Tibial artery (tissue), 4 donors: Measurements from ENCODE around the gene POLK.

ENCODE experiments used
- DNase-seq, 2 donors: peaks; one replicate each; pipeline ENCODE4 v3.0.0-alpha.2; 2019
- H3K27ac ChIP-seq, 2 donors: fragments of 200-600 bp; sonication (generic) in 1 of 2; 1 replicate in 1 of 2; 2 replicates in 1 of 2; pipeline ENCODE4 v1.5.1; 2018 to 2019; ENCODE audit warnings: mild to moderate bottlenecking in 1 of 2
- H3K27me3 ChIP-seq, 2 donors: fragments of 200-600 bp; sonication (generic) in 1 of 2; one replicate each; pipeline versions ENCODE4 v1.5.1 to v1.6.0; 2016 to 2019
- H3K36me3 ChIP-seq, 3 donors: fragments of 200-600 bp; sonication (generic) in 2 of 3; one replicate each; pipeline ENCODE4 v1.5.1; 2016 to 2019; ENCODE audit warnings: mild to moderate bottlenecking in 2 of 3
- H3K4me1 ChIP-seq, 4 donors: fragments of 200-600 bp; sonication (generic) in 2 of 4; 1 replicate in 3 of 4; 2 replicates in 1 of 4; pipeline ENCODE4 v1.5.1; 2016 to 2019
- H3K4me3 ChIP-seq, 2 donors: fragments of 200-600 bp; sonication (generic) in 1 of 2; 1 replicate in 1 of 2; 2 replicates in 1 of 2; pipeline ENCODE4 v1.5.1; 2018 to 2019; ENCODE audit warnings: mild to moderate bottlenecking in 2 of 2
- H3K9me3 ChIP-seq, 3 donors: fragments of 200-600 bp; sonication (generic) in 1 of 3; one replicate each; pipeline ENCODE4 v1.5.1; 2016 to 2019
- intact Hi-C: fragments of 100-400 bp; cut with DNase I; formaldehyde crosslinking; loops from one replicate; pipeline ENCODE4 v1.15.0; 2023; ENCODE audit warnings: low total_unique reads
- TF ChIP-seq, protein P1 (sequence below), 2 experiments: fragments of 200-600 bp in 1 of 2; fragments of 450-650 bp in 1 of 2; IDR thresholded peaks; one replicate each; pipeline ENCODE4 v1.5.1; 2017 to 2019; ENCODE audit warnings: antibody characterized with exemption in 2 of 2, mild to moderate bottlenecking in 1 of 2, moderate library complexity in 1 of 2

Gene POLK

DNA sequence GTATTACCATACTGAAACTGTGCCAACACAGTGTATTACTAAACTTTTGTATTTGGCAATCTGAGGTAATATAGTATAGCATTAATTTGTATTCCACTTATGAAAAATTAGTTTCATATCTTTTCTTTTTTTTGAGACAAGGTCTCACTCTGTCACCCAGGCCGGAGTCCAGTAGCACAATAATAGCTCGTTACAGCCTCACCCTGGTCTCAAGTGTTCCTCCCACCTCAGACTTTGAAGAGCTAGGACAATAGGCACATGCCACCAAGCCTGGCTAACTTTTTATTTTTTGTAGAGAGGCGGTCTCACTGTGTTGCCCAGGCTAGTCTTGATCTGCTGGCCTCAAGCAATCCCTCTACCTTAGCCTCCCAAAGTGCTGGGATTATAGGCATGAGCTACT lies 36.1 kb downstream of the POLK start:
- intact Hi-C loops: no loop called here
- DNase-seq: no peak
- H3K36me3 ChIP-seq: peaks cover 8 to 14% (median 8%) of the 10 kb centered on the region in 3 donors
- H3K9me3 ChIP-seq: no peaks in the 10 kb centered on the region
- no peaks in the 10 kb centered on the region for H3K4me1 ChIP-seq
- TF ChIP-seq, protein P1, sequence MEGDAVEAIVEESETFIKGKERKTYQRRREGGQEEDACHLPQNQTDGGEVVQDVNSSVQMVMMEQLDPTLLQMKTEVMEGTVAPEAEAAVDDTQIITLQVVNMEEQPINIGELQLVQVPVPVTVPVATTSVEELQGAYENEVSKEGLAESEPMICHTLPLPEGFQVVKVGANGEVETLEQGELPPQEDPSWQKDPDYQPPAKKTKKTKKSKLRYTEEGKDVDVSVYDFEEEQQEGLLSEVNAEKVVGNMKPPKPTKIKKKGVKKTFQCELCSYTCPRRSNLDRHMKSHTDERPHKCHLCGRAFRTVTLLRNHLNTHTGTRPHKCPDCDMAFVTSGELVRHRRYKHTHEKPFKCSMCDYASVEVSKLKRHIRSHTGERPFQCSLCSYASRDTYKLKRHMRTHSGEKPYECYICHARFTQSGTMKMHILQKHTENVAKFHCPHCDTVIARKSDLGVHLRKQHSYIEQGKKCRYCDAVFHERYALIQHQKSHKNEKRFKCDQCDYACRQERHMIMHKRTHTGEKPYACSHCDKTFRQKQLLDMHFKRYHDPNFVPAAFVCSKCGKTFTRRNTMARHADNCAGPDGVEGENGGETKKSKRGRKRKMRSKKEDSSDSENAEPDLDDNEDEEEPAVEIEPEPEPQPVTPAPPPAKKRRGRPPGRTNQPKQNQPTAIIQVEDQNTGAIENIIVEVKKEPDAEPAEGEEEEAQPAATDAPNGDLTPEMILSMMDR (IDR thresholded peaks at IDR 0.05): no peak
- no peak overlapping the region for H3K27ac ChIP-seq
- H3K4me3 ChIP-seq: no peak overlapping the region
- no peaks in the 10 kb centered on the region for H3K27me3 ChIP-seq

DNA sequence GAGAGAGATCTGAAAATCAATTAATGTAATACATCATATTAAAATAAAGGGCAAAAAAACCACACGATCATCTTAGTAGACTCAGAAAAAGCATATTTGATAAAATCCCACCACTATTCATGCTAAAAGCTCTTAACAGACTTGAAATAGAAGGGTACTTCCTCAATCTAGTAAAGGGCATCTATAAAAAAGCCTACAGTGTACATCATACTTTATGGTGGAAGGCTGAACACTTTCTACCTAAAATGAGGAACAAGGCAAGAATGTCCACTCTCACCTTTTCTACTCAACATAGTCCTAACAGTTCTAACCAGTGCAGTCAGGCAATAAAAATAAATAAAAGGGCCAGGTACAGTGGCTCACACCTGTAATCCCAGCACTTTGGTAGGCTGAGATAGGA lies 38.9 kb downstream of the POLK start:
- no peaks in the 10 kb centered on the region for H3K4me1 ChIP-seq
- intact Hi-C loops: no loop called here
- DNase-seq: no peak
- H3K36me3 ChIP-seq: peaks cover 24 to 29% (median 28%) of the 10 kb centered on the region in 3 donors
- no peaks in the 10 kb centered on the region for H3K27me3 ChIP-seq
- H3K9me3 ChIP-seq: no peaks in the 10 kb centered on the region
- H3K4me3 ChIP-seq: no peak overlapping the region
- TF ChIP-seq, protein P1 (IDR thresholded peaks at IDR 0.05): no peak
- no peak overlapping the region for H3K27ac ChIP-seq

DNA sequence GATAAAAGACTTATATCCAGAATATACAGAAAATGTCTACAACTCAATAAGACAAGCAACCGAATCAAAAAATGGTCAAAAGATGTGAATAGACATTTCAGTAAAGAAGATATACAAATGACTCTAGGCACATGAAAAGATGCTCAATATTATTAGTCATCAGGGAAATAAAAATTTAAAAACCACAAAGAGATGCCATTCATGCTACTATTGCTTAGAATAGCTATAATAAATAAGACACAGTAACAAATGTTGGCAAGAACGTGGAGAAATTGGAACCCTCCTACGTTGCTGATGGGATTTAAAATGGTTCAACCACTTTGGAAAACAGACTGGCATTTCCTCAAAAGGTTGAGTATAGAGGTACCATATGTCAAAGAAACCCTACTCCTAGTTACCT lies 39.8 kb downstream of the POLK start:
- Histone ChIP-seq H3K27ac (no peak overlapping the region), H3K4me3 (no peak overlapping the region), H3K4me1 (no peaks in the 10 kb centered on the region), H3K9me3 (no peaks in the 10 kb centered on the region), H3K36me3 (peaks cover 26 to 29% (median 28%) of the 10 kb centered on the region in 3 donors), H3K27me3 (no peaks in the 10 kb centered on the region)
- intact Hi-C loops: no loop called here
- TF ChIP-seq, protein P1 (IDR thresholded peaks at IDR 0.05): no peak
- DNase-seq: no peak

DNA sequence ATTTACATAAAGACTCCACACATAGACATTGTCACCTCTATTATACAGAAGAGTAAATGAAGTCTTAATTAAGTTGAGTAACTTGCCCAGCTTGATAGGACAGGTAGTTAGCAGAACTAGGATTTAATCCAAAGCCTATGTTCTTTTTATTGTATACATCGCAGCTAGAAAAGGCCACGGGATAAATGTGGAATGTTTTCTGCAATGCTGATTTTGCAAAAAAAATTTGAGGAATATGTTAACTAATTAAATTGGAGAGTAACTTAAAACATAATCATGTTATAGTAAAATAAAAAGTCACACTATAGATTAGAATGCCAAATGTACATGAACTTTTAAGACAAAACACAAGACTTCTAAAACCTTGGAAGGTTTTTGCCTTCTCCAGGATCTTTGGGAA lies 41.1 kb downstream of the POLK start:
- H3K36me3 ChIP-seq: peaks cover 26 to 40% (median 40%) of the 10 kb centered on the region in 3 donors

DNA sequence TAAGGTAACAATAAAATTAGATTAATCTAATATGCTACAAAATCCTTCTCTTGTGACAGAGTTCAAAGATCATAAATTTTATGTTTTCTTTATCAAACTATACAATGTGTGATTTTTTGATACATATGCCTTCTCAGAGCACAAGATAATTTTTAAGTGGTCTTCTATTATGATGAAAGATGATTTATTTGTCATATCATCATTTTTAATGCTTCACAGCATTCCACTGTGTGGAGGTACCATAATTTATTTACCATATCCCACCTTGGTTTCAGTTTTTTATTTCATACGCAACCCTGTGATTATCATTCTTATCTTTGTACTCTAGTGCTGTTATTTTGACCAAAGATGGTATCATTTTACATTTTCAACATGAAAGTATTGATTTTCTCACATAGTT lies 41.7 kb downstream of the POLK start:
- TF ChIP-seq, protein P1 (IDR thresholded peaks at IDR 0.05): no peak

More for the DNA sequence above, 41.1 kb downstream of the POLK start:
- Histone ChIP-seq H3K27ac (no peak overlapping the region), H3K4me3 (no peak overlapping the region), H3K4me1 (peaks cover 0 to 2% (median 0%) of the 10 kb centered on the region in 4 donors), H3K27me3 (no peaks in the 10 kb centered on the region), H3K9me3 (no peaks in the 10 kb centered on the region)
- intact Hi-C loops: no loop called here
- DNase-seq: no peak
- TF ChIP-seq, protein P1 (IDR thresholded peaks at IDR 0.05): no peak

DNA sequence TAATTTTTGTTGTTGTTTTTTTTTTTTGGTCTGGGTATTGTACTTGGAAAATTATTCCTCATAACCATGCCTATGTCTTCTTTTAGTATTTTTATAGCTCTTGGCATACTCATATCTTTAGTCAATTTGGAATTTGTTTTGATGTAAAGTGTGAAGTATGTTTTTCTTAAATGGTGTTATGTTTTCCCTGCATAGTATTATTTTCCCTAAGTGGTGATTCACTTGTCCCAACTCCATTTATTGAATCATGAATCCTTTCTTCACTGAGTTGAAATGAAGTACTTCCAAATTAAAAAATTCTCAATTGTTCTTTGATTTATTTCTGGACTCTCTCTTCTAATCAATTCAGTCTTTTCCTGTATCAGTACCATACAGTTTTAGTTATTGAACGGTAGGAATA lies 46.5 kb downstream of the POLK start:
- TF ChIP-seq, protein P1 (IDR thresholded peaks at IDR 0.05): no peak
- Histone ChIP-seq H3K9me3 (peaks cover 0 to 5% (median 0%) of the 10 kb centered on the region in 3 donors), H3K27me3 (no peaks in the 10 kb centered on the region), H3K4me3 (no peak overlapping the region), H3K4me1 (peaks cover 0 to 23% (median 2%) of the 10 kb centered on the region in 4 donors), H3K36me3 (peaks cover 19 to 31% (median 30%) of the 10 kb centered on the region in 3 donors), H3K27ac (no peak overlapping the region)
- intact Hi-C loops: no loop called here
- no peak for DNase-seq

More for the DNA sequence above, 41.7 kb downstream of the POLK start:
- Histone ChIP-seq H3K27ac (no peak overlapping the region), H3K4me1 (peaks cover 0 to 8% (median 0%) of the 10 kb centered on the region in 4 donors), H3K36me3 (peaks cover 26 to 41% (median 41%) of the 10 kb centered on the region in 3 donors), H3K4me3 (no peak overlapping the region), H3K9me3 (no peaks in the 10 kb centered on the region), H3K27me3 (no peaks in the 10 kb centered on the region)
- intact Hi-C loops: no loop called here
- no peak for DNase-seq
